MM.1S (cell line): Measurements from ENCODE around the gene KLHL3.

Source experiments
- DNase-seq: peaks from one replicate; pipeline ENCODE4 v3.0.0-alpha.2; 2015
- H2AFZ ChIP-seq: fragments of 300-600 bp; sonication (generic); 2 replicates; pipeline ENCODE4 v1.6.0; 2016; ENCODE audit warnings: antibody characterized with exemption, low read length
- H3F3A ChIP-seq: fragments of 300-600 bp; sonication (generic); 2 replicates; pipeline ENCODE4 v1.6.1; 2016; ENCODE audit warnings: mild to moderate bottlenecking, antibody characterized with exemption, low read length, moderate library complexity, mixed read lengths; ENCODE audit not compliant: insufficient read depth
- H3K27ac ChIP-seq: fragments of 300-600 bp; sonication (generic); 2 replicates; pipeline ENCODE4 v1.5.1; 2016; ENCODE audit warnings: mild to moderate bottlenecking, low read length
- H3K27me3 ChIP-seq: fragments of 300-600 bp; sonication (generic); replicated peaks from 2 replicates; pipeline ENCODE4 v1.6.0; 2016; ENCODE audit warnings: low read length; ENCODE audit not compliant: insufficient read depth
- H3K36me3 ChIP-seq: fragments of 300-600 bp; sonication (generic); replicated peaks from 2 replicates; pipeline ENCODE4 v1.6.1; 2016; ENCODE audit warnings: mild to moderate bottlenecking, low read length, mixed read lengths; ENCODE audit not compliant: insufficient read depth
- H3K4me1 ChIP-seq: fragments of 300-600 bp; sonication (generic); 2 replicates; pipeline ENCODE4 v1.6.1; 2016; ENCODE audit warnings: low read length, mixed read lengths
- H3K4me2 ChIP-seq: fragments of 300-600 bp; sonication (generic); 2 replicates; pipeline ENCODE4 v1.6.0; 2016; ENCODE audit warnings: low read depth, low read length
- H3K4me3 ChIP-seq: fragments of 300-600 bp; sonication (generic); 2 replicates; pipeline ENCODE4 v1.5.1; 2016; ENCODE audit warnings: low read length, mixed read lengths
- H3K79me2 ChIP-seq: fragments of 300-600 bp; sonication (generic); 2 replicates; pipeline ENCODE4 v1.6.1; 2016; ENCODE audit warnings: mixed run types, low read length, mixed read lengths
- H3K9ac ChIP-seq: fragments of 300-600 bp; sonication (generic); 2 replicates; pipeline ENCODE4 v1.6.1; 2016; ENCODE audit warnings: low read length, mixed read lengths
- H3K9me2 ChIP-seq: fragments of 300-600 bp; sonication (generic); replicated peaks from 2 replicates; pipeline ENCODE4 v1.6.1; 2016; ENCODE audit warnings: mild to moderate bottlenecking, low read length, mixed read lengths; ENCODE audit not compliant: insufficient read depth
- H3K9me3 ChIP-seq: fragments of 300-600 bp; sonication (generic); replicated peaks from 2 replicates; pipeline ENCODE4 v1.6.1; 2016; ENCODE audit warnings: mild to moderate bottlenecking, low read length, mixed read lengths; ENCODE audit not compliant: insufficient read depth
- H4K20me1 ChIP-seq: fragments of 300-600 bp; sonication (generic); 2 replicates; pipeline ENCODE4 v1.6.1; 2016; ENCODE audit warnings: mild to moderate bottlenecking, low read length, moderate library complexity, mixed read lengths; ENCODE audit not compliant: insufficient read depth
- EZH2 ChIP-seq: fragments of 300-600 bp; sonication (generic); optimal IDR thresholded peaks from 2 replicates; pipeline ENCODE3; 2017; ENCODE audit warnings: low read depth, mild to moderate bottlenecking, antibody characterized with exemption, low read length, mixed read lengths
- EZH2phosphoT487 ChIP-seq: fragments of 300-600 bp; sonication (generic); IDR thresholded peaks from 2 replicates; pipeline ENCODE4 v1.6.1; 2018; ENCODE audit warnings: antibody characterized with exemption, low read length
- TF ChIP-seq, protein P1 (sequence below): fragments of 300-600 bp; sonication (generic); IDR thresholded peaks from 2 replicates; pipeline ENCODE4 v1.5.1; 2016; ENCODE audit warnings: antibody characterized with exemption, low read length, mixed read lengths

The KLHL3 gene

DNA sequence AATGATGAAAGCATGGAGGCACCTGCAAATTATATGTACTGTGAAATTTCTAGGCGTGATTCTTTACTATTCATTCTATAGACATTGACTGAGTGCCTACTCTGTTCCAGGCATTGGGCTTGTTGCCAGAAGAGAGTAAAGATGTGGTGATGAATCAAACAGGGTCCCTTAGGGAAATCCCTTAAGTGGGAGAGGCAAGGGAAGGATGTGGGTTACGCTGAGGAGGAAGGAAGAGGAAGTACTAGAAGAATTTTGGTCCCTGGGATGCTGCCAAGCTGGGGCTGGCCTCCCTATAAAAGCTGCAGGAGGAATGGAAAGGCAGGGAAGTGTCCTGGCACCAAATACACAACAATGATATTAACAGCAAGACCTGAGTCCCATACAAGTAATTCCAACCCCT is 160.0 kb downstream of the KLHL3 start:
- no peaks in the 10 kb centered on the region for H3K4me1 ChIP-seq
- no peaks in the 10 kb centered on the region for H3K27me3 ChIP-seq
- H3K9me2 ChIP-seq: no peaks in the 10 kb centered on the region
- H3K36me3 ChIP-seq: no peaks in the 10 kb centered on the region
- TF ChIP-seq, protein P1, sequence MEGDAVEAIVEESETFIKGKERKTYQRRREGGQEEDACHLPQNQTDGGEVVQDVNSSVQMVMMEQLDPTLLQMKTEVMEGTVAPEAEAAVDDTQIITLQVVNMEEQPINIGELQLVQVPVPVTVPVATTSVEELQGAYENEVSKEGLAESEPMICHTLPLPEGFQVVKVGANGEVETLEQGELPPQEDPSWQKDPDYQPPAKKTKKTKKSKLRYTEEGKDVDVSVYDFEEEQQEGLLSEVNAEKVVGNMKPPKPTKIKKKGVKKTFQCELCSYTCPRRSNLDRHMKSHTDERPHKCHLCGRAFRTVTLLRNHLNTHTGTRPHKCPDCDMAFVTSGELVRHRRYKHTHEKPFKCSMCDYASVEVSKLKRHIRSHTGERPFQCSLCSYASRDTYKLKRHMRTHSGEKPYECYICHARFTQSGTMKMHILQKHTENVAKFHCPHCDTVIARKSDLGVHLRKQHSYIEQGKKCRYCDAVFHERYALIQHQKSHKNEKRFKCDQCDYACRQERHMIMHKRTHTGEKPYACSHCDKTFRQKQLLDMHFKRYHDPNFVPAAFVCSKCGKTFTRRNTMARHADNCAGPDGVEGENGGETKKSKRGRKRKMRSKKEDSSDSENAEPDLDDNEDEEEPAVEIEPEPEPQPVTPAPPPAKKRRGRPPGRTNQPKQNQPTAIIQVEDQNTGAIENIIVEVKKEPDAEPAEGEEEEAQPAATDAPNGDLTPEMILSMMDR: no peak
- TF ChIP-seq EZH2: no peak
- no peak for TF ChIP-seq EZH2phosphoT487
- H3F3A ChIP-seq: no peaks in the 10 kb centered on the region
- H3K79me2 ChIP-seq: no peaks in the 10 kb centered on the region
- no peaks in the 10 kb centered on the region for H4K20me1 ChIP-seq
- no peak overlapping the region for H2AFZ ChIP-seq
- no peak overlapping the region for H3K4me3 ChIP-seq
- no peak overlapping the region for H3K4me2 ChIP-seq
- no peak overlapping the region for H3K9ac ChIP-seq
- no peak overlapping the region for H3K27ac ChIP-seq
- H3K9me3 ChIP-seq: no peaks in the 10 kb centered on the region
- DNase-seq: no peak

DNA sequence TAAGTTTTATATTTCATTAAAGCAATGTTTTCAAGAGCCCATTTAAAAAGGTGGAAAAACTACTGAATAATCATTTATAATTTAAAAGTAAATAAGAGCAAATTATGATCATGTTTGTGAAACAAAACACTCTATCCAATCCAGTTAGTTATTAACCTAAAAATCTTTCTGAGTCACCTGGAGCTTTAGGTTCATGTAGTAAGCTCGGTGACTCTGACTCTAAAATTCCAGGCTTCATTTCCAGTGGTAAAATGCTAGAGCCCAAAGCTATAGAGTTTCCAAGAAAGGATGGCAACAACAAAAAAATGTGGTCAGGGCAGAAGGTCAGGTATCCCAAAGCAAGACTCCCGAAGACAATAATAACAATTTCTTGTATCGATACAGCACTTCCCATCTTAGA is 160.7 kb downstream of the KLHL3 start:
- Histone ChIP-seq H3K9me3 (no peaks in the 10 kb centered on the region), H3K27me3 (no peaks in the 10 kb centered on the region), H2AFZ (no peak overlapping the region), H3K27ac (no peak overlapping the region), H3K36me3 (no peaks in the 10 kb centered on the region), H3K9me2 (no peaks in the 10 kb centered on the region), H3K4me2 (no peak overlapping the region), H3K79me2 (no peaks in the 10 kb centered on the region), H3K4me1 (no peaks in the 10 kb centered on the region), H3K4me3 (no peak overlapping the region), H3F3A (no peaks in the 10 kb centered on the region), H3K9ac (no peak overlapping the region), H4K20me1 (no peaks in the 10 kb centered on the region)
- DNase-seq: no peak
- TF ChIP-seq, protein P1: no peak
- TF ChIP-seq EZH2 (no peak), EZH2phosphoT487 (no peak)

- H3K4me1 ChIP-seq: no peaks in the 10 kb centered on the region
- H3K79me2 ChIP-seq: no peaks in the 10 kb centered on the region
- no peaks in the 10 kb centered on the region for H4K20me1 ChIP-seq
- no peaks in the 10 kb centered on the region for H3F3A ChIP-seq
- no peaks in the 10 kb centered on the region for H3K9me2 ChIP-seq
- no peak for DNase-seq
- H3K27ac ChIP-seq: no peak overlapping the region
- H3K4me3 ChIP-seq: no peak overlapping the region
- H2AFZ ChIP-seq: no peak overlapping the region
- H3K4me2 ChIP-seq: no peak overlapping the region
- H3K9me3 ChIP-seq: no peaks in the 10 kb centered on the region
- no peak overlapping the region for H3K9ac ChIP-seq
- H3K36me3 ChIP-seq: no peaks in the 10 kb centered on the region
- TF ChIP-seq EZH2 (no peak), EZH2phosphoT487 (no peak)
- TF ChIP-seq, protein P1: no peak
- H3K27me3 ChIP-seq: no peaks in the 10 kb centered on the region
These were observed 162.5 kb downstream of the KLHL3 start for GRCh38 chr5:137573376-137573775.
